GM18909 (cell line): ENCODE results near the gene ADAM19.
"Not testable (repeated sequence)": the region's sequence is repeated elsewhere in the genome, so short reads cannot be mapped to it uniquely, and the experiment has no call there.

Experiments used
- ATAC-seq: cut with Tn5 transposase; IDR thresholded peaks from one replicate; pipeline ENCODE4 v1.9.1; 2021; ENCODE audit warnings: mild to moderate bottlenecking; ENCODE audit not compliant: unreplicated experiment, poor library complexity

Gene ADAM19

DNA sequence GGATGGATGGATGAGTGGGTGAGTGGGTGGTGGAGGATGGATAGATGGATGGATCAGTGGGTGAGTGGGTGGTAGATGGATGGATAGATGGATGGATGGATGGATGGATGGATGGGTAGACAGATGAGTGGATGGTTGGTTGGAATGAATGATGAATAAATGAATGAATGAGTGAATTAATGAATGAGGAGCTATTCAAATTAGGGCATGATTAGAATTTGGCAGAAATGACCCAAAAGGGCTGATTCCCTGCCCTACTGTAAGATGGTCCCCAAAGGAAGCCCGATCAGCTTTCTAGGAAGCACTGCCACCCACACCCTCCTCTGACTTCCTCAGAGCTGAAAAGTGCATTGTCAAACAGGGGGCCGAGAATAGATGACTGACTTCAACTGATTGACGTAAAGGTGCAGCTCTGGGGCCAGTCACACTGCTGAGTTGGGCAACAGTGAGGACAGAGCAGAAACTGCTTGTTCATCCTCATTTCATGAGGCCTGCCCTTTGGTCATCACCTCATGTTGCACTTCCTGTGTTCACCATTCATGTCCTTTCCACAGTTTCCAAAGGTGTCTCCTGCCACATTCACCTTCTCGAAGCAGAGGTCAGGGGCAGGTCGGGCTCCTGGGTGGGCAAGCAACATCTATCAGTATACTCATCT, 81.3 kb downstream of the ADAM19 start:
- no peak for ATAC-seq

DNA sequence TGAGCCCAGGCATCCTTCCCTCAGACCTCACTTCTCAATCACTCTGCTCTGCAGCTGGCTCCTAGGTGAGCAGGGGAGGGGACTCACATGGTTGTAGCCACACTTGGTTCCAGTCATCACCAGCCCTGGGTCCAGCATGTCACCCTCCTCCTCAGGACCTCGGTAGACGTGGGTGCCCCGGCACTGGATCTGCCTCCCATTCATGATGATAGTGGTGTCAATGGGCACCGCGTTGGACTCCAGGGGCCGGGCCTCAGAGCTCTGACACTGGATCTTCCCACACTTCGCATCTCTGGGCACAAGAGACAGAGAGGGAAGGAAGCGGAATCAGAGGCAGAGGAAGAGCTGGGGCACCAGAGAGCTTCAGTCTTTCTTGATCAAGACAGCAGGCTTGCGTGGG, 82.7 kb downstream of the ADAM19 start:
- no peak for ATAC-seq

DNA sequence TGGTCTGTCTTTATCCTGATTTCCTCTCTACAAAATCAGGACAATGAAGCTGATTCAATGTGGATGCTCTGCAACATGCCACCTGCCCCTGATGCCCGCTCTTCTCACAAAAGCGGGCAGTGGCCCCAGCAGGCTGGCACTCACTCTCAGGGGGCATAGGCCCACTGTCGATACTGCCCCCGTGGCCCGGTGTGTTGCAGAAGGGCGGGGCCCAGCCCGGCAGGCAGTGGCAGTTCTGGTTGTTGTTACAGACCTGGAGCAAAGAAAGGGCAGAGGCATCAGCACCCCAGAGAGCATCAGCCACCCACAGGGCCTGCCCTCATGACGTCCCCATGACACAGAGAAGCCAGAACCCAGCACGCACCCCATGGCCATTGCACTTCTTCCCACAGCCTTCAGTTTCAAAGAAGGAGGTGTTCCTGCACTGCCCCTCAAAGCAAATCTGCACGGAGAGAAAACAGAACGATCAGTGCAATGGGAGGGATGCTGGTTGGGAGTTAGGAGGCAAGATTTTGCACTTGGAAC, 84.0 kb downstream of the ADAM19 start:
- ATAC-seq = no peak

DNA sequence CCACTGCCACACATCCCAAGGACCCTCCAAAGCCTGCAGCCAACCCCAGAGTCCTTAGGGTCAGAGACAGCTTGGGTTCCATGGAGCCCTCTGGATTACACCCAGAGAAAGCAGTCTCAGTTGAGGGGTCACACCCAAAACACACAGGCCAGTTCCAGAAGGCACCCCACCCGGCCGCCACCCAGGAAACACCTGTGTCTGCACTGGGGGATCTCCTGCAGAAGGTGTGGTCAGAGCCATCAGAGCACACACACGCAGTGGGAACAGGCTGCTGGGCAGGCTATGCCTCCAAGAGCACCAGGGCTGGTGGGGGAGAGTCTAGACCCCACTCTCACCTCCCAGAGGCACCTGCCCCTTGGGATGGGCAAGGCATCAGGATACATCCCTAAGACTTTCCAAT, 88.2 kb downstream of the ADAM19 start:
- ATAC-seq = peak; percentile 45

DNA sequence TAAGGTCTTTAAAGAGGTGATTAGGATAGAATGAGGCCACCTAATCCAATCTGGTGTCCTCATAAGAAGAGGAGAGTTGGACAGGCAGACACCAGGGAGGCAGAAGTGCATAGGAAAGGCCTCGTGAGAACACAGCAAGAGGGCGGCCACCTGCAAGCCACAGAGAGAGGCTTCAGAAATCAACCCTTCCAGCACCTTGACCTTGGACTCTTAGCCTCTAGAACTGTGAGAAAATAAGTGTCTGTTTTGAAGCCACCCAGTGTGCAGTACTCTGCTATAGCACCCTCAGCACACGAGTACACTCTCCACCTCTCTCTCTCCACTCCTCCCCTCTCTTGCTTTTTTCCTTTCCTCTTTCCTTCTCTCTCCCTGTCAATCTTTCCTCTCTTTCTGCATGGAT, 88.7 kb downstream of the ADAM19 start:
- peak; percentile 66 for ATAC-seq

DNA sequence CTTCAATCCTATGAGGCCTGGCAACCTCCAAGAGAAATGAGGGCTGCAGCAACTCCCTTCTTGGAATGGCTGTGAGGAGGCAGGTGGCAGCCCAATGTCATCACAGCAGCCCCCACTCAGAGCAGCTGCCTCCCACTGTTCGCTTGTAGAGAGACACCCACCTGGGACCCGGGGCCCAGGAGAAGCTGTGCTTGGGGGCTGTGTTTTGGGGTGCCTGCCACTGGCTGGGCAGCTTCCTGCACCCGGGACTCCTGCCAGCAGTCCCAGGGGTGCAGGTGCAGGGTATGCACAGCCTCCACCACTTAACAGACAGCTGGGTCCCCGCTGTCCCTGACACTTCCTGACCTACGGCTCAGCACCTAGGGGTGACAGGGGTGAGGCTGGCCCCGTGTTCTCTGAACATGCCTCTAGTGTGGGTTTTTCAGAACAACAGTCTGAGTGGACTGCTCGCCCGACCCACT, 89.3 kb downstream of the ADAM19 start:
- peak; percentile 66 for ATAC-seq

DNA sequence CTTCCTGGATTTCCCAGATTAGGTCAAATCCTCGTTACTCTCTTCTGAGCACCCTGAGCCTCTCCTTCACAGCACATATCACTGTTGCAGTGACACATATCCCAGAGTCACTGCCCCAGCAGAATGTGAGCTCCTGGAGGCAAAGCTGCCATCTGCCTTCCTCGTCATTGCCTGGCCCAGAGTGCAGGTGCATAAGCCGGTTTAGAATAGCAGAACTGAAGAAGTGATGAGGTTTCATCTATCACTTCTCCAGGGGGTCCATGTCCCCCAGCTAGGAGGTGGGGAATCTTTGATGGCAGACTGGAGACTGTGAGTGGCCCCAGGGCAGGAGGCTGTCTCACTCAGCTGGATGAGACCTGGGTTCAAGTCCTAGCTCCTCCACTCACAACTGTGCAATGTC, 89.8 kb downstream of the ADAM19 start:
- peak; percentile 41 for ATAC-seq

DNA sequence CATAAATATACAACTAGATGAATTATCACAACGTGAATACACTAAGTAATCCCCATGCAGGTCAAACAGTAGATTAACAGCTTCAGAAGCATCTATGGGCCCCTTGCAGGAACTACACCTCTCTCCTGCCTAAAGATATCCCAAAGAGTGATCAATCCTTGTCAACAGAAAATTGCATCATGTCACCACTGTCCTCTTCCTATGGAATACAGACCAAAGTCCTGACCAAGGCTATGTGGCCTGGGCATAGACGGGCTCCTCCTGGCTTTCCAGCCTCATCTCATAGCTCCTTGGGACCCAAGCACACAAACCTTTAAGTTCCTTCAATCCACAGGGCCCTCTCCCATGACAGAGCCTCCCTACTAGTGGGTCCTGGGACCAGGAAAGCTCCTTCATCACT, 90.2 kb downstream of the ADAM19 start:
- ATAC-seq = no peak

DNA sequence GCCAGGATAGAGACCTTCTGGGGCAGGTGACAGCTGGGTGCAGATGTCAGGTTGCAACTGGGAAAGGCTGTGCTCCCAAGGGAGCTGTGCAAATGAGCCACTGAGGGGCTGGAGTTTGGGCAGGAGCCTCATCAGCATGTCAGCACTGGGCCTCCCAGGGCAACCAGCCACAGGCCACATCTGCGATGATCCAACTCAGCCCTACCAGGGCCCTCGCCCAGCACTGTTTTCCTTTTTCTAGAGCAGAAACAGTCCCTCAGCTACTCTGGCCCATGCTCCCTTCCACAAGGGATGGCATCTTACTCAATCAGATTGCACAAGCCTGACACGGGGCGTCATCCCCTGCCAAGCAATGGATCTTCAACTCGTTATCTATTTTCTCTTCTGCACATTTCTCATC, 90.8 kb downstream of the ADAM19 start:
- ATAC-seq = no peak

DNA sequence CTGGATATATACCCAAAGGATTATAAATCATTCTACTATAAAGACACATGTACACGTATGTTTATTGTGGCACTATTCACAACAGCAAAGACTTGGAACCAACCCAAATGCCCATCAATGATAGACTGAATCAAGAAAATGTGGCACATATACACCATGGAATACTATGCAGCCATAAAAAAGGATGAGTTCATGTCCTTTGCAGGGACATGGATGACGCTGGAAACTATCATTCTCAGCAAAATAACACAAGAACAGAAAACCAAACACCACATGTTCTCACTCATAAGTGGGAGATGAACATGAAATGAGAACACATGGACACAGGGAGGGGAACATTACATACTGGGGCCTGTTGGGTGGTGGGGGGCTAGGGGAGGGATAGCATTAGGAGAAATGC, 92.9 kb downstream of the ADAM19 start:
- not testable (repeated sequence) for ATAC-seq

DNA sequence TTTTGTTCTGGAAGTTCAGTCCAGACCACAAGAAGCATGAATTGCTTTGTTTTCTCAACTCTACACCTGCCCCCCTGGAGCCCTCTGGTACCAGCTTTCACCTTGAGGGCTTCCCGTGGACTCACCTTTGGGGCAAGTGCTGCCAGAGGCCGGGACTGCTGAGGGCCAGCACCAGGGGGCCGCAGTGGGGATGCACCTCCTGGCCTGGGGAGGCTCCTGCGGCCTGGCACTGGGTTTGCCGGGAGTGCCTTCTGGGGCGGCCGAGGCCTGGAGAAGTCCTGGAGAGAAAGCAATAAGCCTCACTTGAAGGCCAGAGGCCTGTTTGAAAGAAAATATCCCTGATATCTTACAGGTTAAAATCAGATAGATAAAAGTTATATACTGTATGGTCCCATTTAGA, 93.9 kb downstream of the ADAM19 start:
- no peak for ATAC-seq

DNA sequence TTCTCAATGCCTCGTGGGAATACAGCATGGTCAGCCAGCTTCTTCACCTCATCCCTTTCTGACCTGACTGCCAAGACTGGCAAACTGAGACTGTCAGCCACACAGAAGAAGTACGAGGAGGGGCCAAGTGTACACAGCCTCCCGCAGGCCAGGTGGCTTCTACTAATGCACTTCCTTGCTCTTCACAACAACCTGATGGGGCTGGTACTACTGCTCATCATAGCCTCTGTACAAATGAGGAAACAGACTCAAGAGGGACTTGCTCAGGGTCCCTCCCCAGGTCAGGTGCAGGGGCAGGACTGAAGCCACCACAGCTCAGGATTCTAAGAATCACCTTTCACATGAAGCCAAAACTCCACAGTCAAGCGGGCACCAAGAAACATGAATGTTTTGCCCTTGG, 94.3 kb downstream of the ADAM19 start:
- no peak for ATAC-seq

DNA sequence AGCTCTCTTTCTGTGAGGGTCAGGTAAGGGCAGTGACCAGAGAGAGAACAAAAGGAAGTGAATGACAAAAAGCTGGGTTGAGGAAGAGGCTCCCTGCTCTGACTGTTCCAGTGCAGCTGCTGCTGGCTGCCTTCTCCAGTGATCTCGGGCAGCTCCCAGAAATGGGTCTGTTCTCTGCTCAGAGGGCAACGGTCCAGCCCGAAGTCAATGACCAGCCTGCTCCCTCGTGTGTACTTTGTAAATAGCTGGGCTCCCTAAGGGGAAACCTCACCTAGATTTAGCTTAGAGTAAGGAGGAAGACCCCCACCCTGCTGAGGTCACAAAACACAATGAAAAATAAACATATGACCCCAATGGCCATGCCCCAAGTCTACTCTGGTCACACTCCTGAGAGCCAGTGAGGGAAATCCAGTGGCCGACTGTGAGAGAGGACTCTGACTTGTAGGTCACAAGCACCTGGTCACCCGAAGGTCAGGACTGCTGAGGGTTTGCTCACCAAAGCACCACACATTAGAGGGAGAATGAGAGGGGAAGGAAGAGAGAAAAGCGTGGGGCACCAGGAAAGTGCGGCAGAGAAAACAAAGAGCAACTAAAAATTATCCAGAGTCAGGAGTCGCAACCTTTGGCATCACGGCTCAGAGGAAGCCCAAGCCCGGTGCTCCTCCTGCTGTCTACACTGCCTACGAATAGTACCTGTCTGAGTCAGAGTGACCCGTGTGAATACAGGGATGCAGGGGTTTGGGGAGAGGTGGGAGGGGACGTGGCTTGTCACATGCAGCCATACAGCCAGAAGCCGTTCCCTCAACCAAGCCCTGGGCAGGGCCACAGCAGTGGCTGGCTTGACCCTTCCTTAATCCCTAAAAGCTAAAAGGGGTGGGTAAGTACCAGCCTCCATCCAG, 95.7 kb downstream of the ADAM19 start:
- no peak for ATAC-seq

DNA sequence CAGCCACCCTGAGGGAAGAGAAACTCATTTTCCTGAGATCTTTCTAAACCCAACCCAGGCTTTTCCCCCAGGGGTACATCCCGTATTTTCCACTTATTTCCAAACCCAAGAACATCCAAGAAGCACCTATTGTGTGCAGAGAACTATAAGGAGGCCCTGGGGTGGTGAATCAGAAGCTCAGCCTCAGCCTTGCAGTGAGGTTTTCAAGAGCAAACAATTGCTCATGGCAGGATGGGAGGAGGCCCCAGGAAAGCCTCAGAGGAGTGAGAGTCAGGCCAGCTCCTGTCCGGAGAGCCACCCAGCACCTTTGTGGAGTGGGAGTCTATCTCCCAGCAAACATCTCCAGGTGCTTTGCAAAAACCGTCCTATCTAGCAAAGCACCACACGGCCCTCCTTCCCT, 96.4 kb downstream of the ADAM19 start:
- no peak for ATAC-seq

DNA sequence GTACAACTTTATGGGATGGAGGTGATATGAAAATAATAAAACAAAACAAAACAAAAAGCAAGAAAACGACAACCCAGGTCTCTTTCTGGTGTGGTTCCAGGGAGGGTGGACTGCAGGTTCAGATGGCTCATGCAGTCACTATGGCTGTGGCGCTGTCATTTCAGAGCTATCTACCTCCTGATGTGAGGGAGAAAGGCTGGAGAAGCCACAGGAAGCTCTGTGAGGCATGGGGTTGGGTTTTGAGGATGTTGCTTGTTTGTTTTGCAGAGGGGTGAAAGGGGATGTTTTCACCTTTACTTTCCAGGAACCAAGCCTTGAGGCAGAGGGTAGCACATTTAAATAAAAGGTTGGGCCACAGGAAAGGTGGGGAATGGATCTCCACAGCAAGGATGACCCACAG, 96.8 kb downstream of the ADAM19 start:
- ATAC-seq = no peak

DNA sequence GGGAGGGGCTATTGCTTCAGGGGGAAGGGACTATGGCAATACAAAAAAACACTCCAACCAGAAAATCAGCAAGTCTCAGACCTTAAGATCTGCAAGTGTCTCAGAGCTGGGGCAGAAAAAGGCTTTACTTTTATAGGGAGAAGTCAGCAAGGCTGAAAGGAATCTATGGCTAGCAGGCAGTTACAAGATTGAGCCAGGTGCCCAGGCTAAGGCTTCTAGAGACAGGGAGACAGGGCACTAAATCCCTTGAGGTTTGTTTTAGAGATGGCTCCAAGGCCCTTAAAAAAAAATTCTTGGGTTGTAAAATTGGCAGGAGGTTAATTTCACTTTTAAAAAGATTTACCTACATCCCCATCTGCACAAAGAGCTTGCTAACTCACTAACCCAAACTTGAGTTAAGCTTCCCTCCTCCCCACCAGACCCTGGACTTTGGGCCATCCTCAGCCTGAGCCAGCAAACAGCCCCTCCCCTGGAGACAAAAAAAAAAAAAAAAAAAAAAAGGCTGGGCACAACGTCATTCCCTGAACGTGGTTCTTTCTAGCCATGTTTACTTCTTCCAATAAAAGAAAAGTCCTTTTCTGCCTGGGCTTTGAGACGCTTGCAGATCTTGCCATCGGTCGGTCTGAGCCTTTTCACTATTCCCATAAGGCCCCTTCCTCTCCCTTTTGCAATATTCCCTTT, 97.6 kb downstream of the ADAM19 start:
- ATAC-seq = no peak

DNA sequence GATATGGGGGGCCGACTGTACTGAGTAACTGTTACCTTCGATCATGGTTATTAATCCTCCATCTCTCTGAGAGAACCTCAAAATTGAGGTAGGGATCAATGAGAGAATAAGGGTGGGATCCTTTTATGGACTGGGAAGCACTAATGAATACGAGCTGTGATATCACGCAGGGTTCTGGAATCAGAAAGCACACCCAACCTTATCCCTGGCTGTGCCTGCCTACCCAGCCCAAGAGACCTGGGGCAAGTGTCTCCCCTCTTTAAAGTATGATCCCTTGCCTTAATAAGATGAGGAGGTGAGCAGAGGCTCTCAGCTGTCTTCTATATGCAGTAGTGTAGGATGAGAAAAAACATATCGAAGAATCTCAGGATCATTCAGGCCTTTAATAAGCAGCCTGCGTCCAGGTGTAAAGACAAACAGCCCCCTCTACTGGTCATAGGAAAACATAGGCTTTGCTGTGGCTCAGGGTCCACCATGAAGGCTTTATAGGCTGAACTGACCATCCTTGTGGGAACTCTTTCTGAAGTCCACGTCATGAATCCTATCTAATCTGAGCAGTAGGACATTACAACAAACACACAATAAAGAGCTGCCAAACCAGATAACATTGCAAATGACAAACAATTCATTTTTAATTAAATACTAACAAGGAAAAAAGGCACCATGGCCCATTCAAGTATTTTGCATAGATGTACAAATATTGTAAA, 98.7 kb downstream of the ADAM19 start:
- peak; percentile 71 for ATAC-seq

DNA sequence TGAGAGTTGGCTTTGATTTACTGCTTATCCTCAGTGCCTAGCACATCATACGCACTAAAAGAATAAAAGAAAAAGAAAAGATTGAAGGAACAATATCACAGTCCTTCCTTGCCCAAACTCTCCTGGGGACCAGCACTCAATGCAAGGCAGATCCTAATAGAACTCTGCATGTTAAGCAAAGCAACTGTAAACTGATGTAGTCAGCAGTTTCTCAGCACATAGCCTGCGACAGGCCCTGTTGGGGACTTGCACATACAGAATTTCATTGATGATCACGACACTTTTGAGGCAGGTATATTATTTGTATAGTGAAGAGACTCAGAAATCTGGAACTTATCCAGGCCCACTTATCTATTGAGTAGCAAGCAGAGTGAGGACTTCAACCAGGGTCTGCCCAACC, 100.1 kb downstream of the ADAM19 start:
- no peak for ATAC-seq

DNA sequence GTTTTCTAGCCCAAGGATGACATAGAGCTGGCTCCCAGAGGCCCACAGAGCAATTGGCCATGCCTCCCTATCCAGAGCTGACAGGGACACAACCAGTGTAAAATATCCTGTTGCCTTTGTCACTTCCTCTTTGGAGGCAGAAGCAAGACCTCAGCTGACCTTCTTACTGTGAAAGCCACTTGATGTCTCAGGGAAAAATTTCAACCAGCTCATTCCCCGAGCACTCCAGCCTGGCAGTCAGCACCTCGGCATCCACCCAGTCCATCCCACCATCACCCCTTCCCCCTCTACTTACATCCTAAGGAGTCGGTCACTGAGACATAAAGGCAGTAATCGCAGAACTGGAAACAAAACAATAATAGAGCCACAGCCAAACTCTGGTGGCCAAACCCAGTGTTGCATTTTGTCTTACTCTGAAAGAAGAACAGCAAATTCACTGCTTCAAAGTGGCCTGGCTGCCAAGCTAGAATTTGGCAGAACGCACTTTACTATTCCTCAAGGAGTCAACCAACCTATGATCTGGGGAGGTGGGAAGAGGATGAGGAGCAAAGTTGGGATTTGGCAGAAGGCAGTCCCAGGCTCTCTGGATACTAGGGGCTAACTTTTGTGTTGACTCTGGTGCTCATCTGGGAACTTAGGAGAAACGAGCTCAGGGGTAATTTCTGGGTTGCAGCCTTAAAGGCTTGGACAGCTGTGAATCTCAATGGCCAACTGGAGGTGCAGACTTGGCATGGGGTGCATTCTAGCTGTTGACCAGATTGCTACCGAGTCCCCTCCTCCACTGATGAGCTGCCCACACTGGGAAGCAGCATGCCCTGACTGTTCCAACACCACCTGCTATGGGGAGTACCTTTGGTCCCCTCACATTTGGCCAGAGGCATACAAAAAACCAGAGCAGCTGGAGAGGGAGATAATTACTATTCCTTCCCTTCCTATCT, 101.9 kb downstream of the ADAM19 start:
- ATAC-seq = no peak
